Suprapubic skin (tissue), 4 donors: ENCODE results near the gene REPIN1.

Experiments used
- EP300 ChIP-seq: sonication (generic); formaldehyde crosslinking; IDR thresholded peaks from one replicate; pipeline ENCODE4 v1.6.1; 2017; ENCODE audit warnings: antibody characterized with exemption
- POLR2A ChIP-seq, 2 donors: fragments of 450-650 bp; IDR thresholded peaks; one replicate each; pipeline ENCODE4 v1.6.1; 2017; ENCODE audit warnings: antibody characterized with exemption in 2 of 2, mild to moderate bottlenecking in 2 of 2, moderate library complexity in 2 of 2
- POLR2AphosphoS5 ChIP-seq, 3 donors: sonication (generic); formaldehyde crosslinking; IDR thresholded peaks; one replicate each; pipeline ENCODE4 v1.6.1; 2017; ENCODE audit warnings: antibody characterized with exemption in 3 of 3
- TF ChIP-seq, protein P1 (sequence below), 2 donors: fragments of 200-600 bp in 1 of 2; fragments of 450-650 bp in 1 of 2; sonication (generic) in 1 of 2; IDR thresholded peaks; one replicate each; pipeline ENCODE4 v1.5.1; 2016 to 2019; ENCODE audit warnings: antibody characterized with exemption in 2 of 2, mild to moderate bottlenecking in 1 of 2, moderate library complexity in 1 of 2

DNA sequence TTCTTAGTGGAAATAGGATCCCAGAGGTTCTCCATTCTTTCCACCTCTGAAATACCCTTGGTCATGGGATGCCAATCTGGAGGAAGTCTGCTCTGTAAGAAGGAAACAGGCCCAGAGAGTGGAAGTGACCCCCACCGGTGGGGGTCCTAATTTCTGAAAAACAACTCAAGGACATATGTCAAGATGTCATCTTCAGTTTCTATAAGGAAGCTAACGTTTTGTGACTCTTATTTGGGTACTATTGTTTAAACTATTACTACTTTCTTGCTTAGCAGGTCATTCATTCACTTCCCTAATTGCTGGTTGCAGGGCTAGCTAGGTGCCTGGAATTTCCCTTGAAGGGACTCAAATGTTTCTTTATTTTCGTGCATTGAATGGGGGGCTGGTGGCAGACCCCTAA, 8.6 kb downstream of the REPIN1 start:
- TF ChIP-seq POLR2AphosphoS5 (IDR thresholded peaks at IDR 0.05) (no peak), POLR2A (IDR thresholded peaks at IDR 0.05) (no peak), EP300 (no peak)
- TF ChIP-seq, protein P1, sequence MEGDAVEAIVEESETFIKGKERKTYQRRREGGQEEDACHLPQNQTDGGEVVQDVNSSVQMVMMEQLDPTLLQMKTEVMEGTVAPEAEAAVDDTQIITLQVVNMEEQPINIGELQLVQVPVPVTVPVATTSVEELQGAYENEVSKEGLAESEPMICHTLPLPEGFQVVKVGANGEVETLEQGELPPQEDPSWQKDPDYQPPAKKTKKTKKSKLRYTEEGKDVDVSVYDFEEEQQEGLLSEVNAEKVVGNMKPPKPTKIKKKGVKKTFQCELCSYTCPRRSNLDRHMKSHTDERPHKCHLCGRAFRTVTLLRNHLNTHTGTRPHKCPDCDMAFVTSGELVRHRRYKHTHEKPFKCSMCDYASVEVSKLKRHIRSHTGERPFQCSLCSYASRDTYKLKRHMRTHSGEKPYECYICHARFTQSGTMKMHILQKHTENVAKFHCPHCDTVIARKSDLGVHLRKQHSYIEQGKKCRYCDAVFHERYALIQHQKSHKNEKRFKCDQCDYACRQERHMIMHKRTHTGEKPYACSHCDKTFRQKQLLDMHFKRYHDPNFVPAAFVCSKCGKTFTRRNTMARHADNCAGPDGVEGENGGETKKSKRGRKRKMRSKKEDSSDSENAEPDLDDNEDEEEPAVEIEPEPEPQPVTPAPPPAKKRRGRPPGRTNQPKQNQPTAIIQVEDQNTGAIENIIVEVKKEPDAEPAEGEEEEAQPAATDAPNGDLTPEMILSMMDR (IDR thresholded peaks at IDR 0.05) = no peak
